GM12872 (cell line): ENCODE results near the gene CHST6.

Experiments
- TF ChIP-seq, protein P1 (sequence below): IDR thresholded peaks from 3 replicates; pipeline ENCODE4 v1.5.1; 2011; ENCODE audit warnings: low read depth, mild to moderate bottlenecking, low read length, moderate library complexity; ENCODE audit not compliant: insufficient read depth

The CHST6 gene

DNA sequence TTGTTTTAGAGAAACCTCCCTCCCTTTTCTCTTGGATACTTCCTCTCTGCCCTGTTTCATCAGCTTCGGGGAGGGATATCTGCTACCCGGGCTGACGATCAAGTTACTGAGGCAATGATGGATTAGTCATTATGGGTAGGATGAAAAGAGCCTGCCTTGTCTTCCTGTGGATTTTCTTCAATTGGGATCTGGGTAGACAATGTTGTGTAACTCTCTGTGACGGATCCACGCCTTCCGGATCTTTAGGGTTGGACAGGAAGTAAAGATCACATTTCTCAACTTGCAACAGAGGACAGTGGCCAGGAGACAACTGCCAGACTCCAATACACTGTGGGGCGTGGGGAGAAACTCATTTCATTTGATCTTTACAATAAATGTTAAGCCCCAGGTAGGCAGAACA is 11.3 kb upstream of the CHST6 start:
- TF ChIP-seq, protein P1, sequence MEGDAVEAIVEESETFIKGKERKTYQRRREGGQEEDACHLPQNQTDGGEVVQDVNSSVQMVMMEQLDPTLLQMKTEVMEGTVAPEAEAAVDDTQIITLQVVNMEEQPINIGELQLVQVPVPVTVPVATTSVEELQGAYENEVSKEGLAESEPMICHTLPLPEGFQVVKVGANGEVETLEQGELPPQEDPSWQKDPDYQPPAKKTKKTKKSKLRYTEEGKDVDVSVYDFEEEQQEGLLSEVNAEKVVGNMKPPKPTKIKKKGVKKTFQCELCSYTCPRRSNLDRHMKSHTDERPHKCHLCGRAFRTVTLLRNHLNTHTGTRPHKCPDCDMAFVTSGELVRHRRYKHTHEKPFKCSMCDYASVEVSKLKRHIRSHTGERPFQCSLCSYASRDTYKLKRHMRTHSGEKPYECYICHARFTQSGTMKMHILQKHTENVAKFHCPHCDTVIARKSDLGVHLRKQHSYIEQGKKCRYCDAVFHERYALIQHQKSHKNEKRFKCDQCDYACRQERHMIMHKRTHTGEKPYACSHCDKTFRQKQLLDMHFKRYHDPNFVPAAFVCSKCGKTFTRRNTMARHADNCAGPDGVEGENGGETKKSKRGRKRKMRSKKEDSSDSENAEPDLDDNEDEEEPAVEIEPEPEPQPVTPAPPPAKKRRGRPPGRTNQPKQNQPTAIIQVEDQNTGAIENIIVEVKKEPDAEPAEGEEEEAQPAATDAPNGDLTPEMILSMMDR: no peak

DNA sequence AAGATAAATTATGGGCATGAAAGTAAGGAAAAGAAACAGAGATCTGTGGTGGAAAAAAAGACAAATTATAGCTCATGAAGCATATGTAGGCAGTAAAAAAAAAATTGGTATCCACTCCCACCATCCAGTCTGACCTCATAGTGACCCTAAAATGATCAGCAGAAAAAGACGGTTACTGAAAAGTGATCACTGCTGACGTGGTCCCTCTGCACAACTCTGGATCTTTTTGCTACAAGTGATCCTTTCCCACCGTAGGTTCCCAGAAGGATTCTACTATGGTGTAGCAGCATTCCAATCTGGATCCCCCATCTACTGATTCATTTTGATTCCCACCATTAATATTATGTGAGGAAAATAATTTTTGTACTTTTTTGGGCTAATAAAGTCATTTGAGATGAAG is 10.9 kb upstream of the CHST6 start:
- TF ChIP-seq, protein P1: no peak

DNA sequence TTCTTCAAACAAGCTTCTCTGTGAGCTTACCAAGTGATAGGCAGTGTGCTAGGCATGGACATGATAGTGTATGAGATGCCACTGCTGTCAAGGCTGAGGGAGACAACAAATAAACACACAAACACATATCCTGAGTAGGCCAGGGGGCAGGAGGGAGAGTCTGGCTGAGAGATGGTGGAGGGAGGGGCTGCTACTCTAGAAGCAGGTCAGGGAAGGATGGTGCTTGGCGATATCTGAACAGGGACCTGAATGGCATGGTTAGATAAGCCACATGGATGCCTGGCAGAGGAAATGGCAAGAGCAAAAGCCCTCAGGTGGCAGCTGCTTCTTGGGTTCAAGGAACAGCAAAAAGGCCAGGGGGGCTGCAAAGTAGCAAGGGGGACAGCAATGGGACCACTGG is 8.6 kb upstream of the CHST6 start:
- TF ChIP-seq, protein P1: no peak

DNA sequence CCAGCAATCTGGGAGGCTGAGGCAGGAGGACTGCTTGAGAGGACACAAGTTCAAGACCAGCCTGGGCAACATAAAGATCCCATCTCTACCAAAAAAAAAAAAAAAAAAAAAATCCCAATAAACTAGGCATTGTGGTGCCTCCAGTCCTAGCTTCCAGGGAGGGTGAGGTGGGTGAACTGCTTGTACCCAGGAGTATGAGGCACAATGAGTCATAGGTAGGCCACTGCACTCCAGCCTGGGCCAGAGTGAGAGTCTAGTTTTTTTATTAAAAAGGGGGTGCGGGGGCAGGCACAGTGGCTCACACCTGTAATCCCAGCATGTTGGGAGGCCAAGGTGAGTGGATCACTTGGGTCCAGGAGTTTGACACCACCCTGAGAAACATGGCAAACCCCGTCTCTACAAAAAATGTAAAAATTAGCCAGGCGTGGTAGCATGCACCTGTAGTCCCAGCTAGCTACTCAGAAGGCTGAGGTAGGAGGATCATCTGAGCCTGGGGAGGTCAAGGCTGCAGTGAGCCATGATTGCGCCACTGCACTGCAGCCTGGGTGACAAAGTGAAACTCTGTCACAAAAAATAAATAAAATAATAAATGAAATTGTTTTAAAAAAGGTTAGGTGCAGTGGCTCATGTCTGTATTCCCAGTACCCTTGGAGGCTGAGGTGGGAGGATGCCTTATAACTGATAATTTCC is 7.8 kb upstream of the CHST6 start:
- TF ChIP-seq, protein P1: no peak

DNA sequence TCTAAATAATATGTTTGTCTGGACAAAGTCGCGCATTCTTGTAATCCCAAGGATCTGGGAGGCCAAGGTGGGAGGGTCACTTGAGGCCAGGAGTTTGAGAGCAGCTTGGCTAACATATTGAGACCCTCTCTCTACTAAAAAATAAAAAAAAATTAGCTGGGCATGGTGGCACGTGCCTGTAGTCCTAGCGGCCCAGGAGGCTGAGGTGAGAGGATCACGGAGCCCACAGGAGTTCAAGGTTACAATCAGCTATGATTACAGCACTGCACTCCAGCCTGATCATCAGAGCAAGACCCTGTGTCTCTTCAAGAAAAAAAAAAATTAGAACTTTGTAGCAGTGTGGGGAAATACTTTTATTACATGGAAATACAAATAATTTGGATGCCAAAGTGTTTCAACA is 6.1 kb upstream of the CHST6 start:
- TF ChIP-seq, protein P1: no peak

DNA sequence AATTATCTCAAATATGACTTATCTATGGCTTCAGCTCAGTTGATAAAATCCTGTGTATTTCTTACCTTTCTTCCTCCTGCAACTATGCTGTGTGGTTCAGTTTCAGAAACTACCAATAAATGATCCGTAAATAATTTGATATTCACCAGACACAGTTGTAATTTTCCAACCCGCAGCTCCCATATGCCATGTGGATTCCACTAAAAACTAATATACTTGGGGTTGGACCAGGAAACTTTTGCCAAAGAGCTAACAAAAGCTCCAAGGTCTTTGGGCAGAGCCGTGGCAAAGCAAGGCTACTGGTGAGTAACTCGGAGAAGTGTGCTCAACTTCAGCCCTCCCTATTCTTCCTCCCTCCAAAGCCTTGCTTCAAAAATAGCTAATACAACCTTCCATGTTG is 2.3 kb upstream of the CHST6 start:
- TF ChIP-seq, protein P1: no peak

DNA sequence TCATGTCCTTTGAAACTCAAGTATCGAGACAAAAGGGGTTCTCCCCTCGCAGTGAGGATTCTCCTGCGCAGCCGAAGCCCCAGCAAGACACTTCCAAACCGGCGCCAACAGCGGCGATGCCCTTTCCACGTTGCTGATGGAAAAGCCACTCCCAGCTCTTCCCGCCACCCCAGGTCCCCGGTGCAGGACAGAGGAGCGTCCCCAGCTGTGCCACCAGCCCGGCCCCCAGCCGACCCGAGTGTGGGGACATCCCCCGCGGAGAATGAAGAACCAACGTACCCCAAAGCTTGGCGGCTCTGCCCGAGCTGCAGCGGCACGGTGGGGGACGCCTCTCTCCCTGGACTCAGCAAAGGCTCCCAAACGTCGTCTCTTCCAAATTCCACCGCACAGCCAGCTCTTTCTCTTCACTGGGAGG is 573 bp downstream of the CHST6 start:
- TF ChIP-seq, protein P1: no peak
